Neural cell (in vitro differentiated cells): Measurements from ENCODE around the gene COL23A1. TPM values are rescaled to one million over a fixed set of nuclear protein-coding genes. Genes with fewer than 3 reads are reported as not detected.
"Not testable (repeated sequence)": the region's sequence is repeated elsewhere in the genome, so short reads cannot be mapped to it uniquely, and the experiment has no call there.

Experiments
- H2AFZ ChIP-seq: fragments of 200-600, 300-800 bp; sonication (generic), shearing (Covaris generic); 2 replicates; pipeline ENCODE4 v1.6.0; 2014; ENCODE audit warnings: low read depth, mild to moderate bottlenecking, antibody characterized with exemption, low read length, moderate library complexity
- H3F3A ChIP-seq: fragments of 200-600 bp; shearing (Covaris generic); 2 replicates; pipeline ENCODE4 v1.6.1; 2016; ENCODE audit warnings: mild to moderate bottlenecking, moderate library complexity, mixed read lengths, antibody characterized with exemption, low read length; ENCODE audit not compliant: insufficient read depth, poor library complexity, severe bottlenecking
- H3K27ac ChIP-seq: fragments of 200-600, 300-800 bp; sonication (generic), shearing (Covaris generic); 2 replicates; pipeline ENCODE4 v1.5.1; 2014; ENCODE audit warnings: mild to moderate bottlenecking, low read length, moderate library complexity
- H3K27me3 ChIP-seq: fragments of 300-800, 200-600 bp; sonication (generic), shearing (Covaris generic); 2 replicates; pipeline ENCODE4 v1.6.0; 2014; ENCODE audit warnings: mild to moderate bottlenecking, low read depth, low read length, moderate library complexity; ENCODE audit not compliant: insufficient read depth
- H3K36me3 ChIP-seq: fragments of 300-800, 200-600 bp; sonication (generic), shearing (Covaris generic); 2 replicates; pipeline ENCODE4 v1.5.1; 2014; ENCODE audit warnings: mild to moderate bottlenecking, antibody characterized with exemption, low read length, moderate library complexity; ENCODE audit not compliant: insufficient read depth
- H3K4me2 ChIP-seq: fragments of 300-800, 200-600 bp; sonication (generic), shearing (Covaris generic); 2 replicates; pipeline ENCODE4 v1.6.0; 2014; ENCODE audit warnings: mild to moderate bottlenecking, low read length
- H3K4me3 ChIP-seq: fragments of 300-800, 200-600 bp; sonication (generic), shearing (Covaris generic); 2 replicates; pipeline ENCODE4 v1.5.1; 2014; ENCODE audit warnings: mild to moderate bottlenecking, low read length, moderate library complexity
- H3K79me2 ChIP-seq: fragments of 200-600 bp; shearing (Covaris generic); replicated peaks from 2 replicates; pipeline ENCODE4 v1.6.0; 2014; ENCODE audit warnings: mild to moderate bottlenecking, low read length, moderate library complexity; ENCODE audit not compliant: insufficient read depth
- H3K9ac ChIP-seq: fragments of 300-800, 200-600 bp; sonication (generic), shearing (Covaris generic); 2 replicates; pipeline ENCODE4 v1.6.1; 2016; ENCODE audit warnings: mild to moderate bottlenecking, low read length, mixed read lengths
- H3K9me2 ChIP-seq: fragments of 200-600 bp; shearing (Covaris generic); 2 replicates; pipeline ENCODE4 v1.6.1; 2016; ENCODE audit warnings: mild to moderate bottlenecking, low read length, mixed read lengths; ENCODE audit not compliant: insufficient read depth
- H3K9me3 ChIP-seq: fragments of 200-600, 300-800 bp; sonication (generic), shearing (Covaris generic); 2 replicates; pipeline ENCODE4 v1.6.1; 2016; ENCODE audit warnings: mild to moderate bottlenecking, mixed run types, low read length, moderate library complexity, mixed read lengths
- H4K20me1 ChIP-seq: fragments of 200-600 bp; shearing (Covaris generic); 2 replicates; pipeline ENCODE4 v1.6.1; 2016; ENCODE audit warnings: mild to moderate bottlenecking, mixed run types; ENCODE audit not compliant: insufficient read depth
- EP300 ChIP-seq: fragments of 450-650 bp; conservative IDR thresholded peaks from 2 replicates; pipeline ENCODE4 v1.6.1; 2014; ENCODE audit warnings: antibody characterized with exemption, mild to moderate bottlenecking, moderate library complexity; ENCODE audit not compliant: poor library complexity, severe bottlenecking
- EZH2 ChIP-seq: fragments of 200-600, 300-800 bp; shearing (Covaris generic), sonication (generic); IDR thresholded peaks from 2 replicates; pipeline ENCODE4 v1.6.1; 2014; ENCODE audit warnings: antibody characterized with exemption, low read length, borderline replicate concordance, mild to moderate bottlenecking; ENCODE audit not compliant: insufficient read depth, poor library complexity, severe bottlenecking
- MXI1 ChIP-seq: fragments of 450-650 bp; conservative IDR thresholded peaks from 2 replicates; pipeline ENCODE4 v1.6.1; 2014; ENCODE audit warnings: antibody characterized with exemption, mild to moderate bottlenecking; ENCODE audit not compliant: poor library complexity, severe bottlenecking
- POLR2AphosphoS5 ChIP-seq: IDR thresholded peaks from 2 replicates; pipeline ENCODE4 v1.6.1; 2012
- RAD21 ChIP-seq: fragments of 450-650 bp; conservative IDR thresholded peaks from 2 replicates; pipeline ENCODE4 v1.6.1; 2014; ENCODE audit warnings: antibody characterized with exemption, mild to moderate bottlenecking, moderate library complexity
- SMC3 ChIP-seq: fragments of 450-650 bp; conservative IDR thresholded peaks from 2 replicates; pipeline ENCODE4 v1.6.1; 2014; ENCODE audit warnings: antibody characterized with exemption, mild to moderate bottlenecking, moderate library complexity; ENCODE audit not compliant: poor library complexity
- TAF1 ChIP-seq: IDR thresholded peaks from 2 replicates; pipeline ENCODE4 v1.6.1; 2012; ENCODE audit warnings: low read depth
- polyA plus RNA-seq: library from polyadenylated mRNA; depleted of rRNA; stranded (reverse); fragments of >200 nt; gene quantifications from 2 replicates; pipeline ENCODE4 v1.2.3, GENCODE V29; 2014
- TF ChIP-seq, protein P1 (sequence below): IDR thresholded peaks from 2 replicates; pipeline ENCODE4 v1.6.1; 2012; ENCODE audit warnings: borderline replicate concordance
- TF ChIP-seq, protein P2 (sequence below): fragments of 450-650 bp; IDR thresholded peaks from 2 replicates; pipeline ENCODE4 v1.5.1; 2014; ENCODE audit warnings: antibody characterized with exemption, mild to moderate bottlenecking, moderate library complexity; ENCODE audit not compliant: poor library complexity, severe bottlenecking

The COL23A1 gene
- polyA plus RNA-seq, 1 donor from 2014 or later, result not detected

DNA sequence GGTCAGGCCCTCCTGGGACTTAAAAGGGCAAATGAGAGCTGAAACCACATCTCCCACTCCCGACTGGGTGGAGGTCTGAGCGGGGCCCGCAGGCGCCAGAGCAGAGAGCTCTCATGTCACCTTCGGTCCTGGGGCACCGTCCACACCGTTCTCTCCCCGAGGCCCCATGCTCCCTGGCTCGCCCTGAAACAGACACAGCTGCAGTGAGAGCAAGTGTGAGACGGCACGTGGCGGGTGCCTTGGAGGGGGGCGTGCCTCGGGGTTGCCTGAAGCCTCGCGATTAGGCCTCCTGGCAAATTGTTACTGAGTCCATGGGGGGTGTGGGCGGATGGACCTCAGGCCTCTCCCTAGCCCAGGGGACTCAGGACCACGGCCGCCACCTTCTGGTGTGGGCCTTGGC lies 333.4 kb downstream of the COL23A1 start:
- no peak overlapping the region for H3K9ac ChIP-seq
- H3K79me2 ChIP-seq, result no peaks in the 10 kb centered on the region
- H3K4me2 ChIP-seq, result no peak overlapping the region
- H4K20me1 ChIP-seq, result no peaks in the 10 kb centered on the region
- no peaks in the 10 kb centered on the region for H3K9me3 ChIP-seq
- no peak overlapping the region for H3K4me3 ChIP-seq
- TF ChIP-seq RAD21 (no peak), SMC3 (no peak), EZH2 (no peak), TAF1 (no peak), MXI1 (no peak)
- TF ChIP-seq, protein P1, sequence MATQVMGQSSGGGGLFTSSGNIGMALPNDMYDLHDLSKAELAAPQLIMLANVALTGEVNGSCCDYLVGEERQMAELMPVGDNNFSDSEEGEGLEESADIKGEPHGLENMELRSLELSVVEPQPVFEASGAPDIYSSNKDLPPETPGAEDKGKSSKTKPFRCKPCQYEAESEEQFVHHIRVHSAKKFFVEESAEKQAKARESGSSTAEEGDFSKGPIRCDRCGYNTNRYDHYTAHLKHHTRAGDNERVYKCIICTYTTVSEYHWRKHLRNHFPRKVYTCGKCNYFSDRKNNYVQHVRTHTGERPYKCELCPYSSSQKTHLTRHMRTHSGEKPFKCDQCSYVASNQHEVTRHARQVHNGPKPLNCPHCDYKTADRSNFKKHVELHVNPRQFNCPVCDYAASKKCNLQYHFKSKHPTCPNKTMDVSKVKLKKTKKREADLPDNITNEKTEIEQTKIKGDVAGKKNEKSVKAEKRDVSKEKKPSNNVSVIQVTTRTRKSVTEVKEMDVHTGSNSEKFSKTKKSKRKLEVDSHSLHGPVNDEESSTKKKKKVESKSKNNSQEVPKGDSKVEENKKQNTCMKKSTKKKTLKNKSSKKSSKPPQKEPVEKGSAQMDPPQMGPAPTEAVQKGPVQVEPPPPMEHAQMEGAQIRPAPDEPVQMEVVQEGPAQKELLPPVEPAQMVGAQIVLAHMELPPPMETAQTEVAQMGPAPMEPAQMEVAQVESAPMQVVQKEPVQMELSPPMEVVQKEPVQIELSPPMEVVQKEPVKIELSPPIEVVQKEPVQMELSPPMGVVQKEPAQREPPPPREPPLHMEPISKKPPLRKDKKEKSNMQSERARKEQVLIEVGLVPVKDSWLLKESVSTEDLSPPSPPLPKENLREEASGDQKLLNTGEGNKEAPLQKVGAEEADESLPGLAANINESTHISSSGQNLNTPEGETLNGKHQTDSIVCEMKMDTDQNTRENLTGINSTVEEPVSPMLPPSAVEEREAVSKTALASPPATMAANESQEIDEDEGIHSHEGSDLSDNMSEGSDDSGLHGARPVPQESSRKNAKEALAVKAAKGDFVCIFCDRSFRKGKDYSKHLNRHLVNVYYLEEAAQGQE, result no peak
- no peaks in the 10 kb centered on the region for H3K27me3 ChIP-seq
- no peaks in the 10 kb centered on the region for H3K36me3 ChIP-seq
- no peak overlapping the region for H3K27ac ChIP-seq
- no peaks in the 10 kb centered on the region for H3K9me2 ChIP-seq
- no peaks in the 10 kb centered on the region for H3F3A ChIP-seq
- H2AFZ ChIP-seq, result no peak overlapping the region

DNA sequence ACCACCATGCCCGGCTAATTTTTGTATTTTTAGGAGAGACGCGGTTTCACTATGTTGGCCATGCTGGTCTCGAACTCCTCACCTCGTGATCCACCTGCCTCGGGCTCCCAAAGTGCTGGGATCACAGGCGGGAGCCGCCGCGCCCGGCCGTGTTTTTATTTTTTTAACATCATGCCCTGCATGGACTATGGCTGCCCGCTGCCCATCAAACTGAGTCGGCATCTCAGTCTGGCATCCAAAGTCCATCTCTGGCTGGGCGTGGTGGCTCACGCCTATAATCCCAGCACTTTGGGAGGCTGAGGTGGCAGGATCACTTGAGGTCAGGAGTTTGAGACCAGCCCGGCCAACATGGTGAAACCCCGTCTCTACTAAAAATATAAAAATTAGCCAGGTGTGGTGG lies 336.6 kb downstream of the COL23A1 start:
- not testable (repeated sequence) for H3K9me2 ChIP-seq, H3K9me3 ChIP-seq, H3K79me2 ChIP-seq, H3K4me2 ChIP-seq, H2AFZ ChIP-seq, H3K36me3 ChIP-seq, H3K4me3 ChIP-seq, H3F3A ChIP-seq, H3K27me3 ChIP-seq, H3K9ac ChIP-seq, H3K27ac ChIP-seq, H4K20me1 ChIP-seq

DNA sequence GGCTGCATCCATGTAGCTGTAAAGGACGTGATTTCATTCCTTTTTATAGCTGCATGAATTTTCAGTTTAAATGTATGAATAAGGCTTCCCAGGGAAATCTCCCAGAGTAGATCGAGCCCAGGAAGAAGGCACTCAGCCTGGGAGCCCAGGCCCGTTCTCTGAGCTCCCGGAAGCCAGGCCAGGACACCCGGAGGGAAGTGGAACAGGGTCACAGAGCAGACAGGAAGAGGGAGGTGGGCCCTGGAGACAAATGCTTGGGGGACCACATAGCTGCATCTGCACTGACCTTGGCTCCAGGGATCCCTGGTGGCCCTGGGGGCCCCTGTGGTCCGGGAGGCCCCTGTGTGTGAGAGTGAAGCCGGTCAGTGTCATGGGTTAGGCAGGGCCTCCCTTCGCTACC lies 337.9 kb downstream of the COL23A1 start:
- Histone ChIP-seq H3K9me2 (no peaks in the 10 kb centered on the region), H3K27me3 (no peaks in the 10 kb centered on the region)
- TF ChIP-seq TAF1, result no peak
- TF ChIP-seq SMC3, result no peak
- TF ChIP-seq EP300, result no peak
- no peak for TF ChIP-seq POLR2AphosphoS5
- no peak for TF ChIP-seq RAD21
- TF ChIP-seq, protein P1, result no peak
- TF ChIP-seq EZH2, result no peak
- TF ChIP-seq MXI1, result no peak
- TF ChIP-seq, protein P2, sequence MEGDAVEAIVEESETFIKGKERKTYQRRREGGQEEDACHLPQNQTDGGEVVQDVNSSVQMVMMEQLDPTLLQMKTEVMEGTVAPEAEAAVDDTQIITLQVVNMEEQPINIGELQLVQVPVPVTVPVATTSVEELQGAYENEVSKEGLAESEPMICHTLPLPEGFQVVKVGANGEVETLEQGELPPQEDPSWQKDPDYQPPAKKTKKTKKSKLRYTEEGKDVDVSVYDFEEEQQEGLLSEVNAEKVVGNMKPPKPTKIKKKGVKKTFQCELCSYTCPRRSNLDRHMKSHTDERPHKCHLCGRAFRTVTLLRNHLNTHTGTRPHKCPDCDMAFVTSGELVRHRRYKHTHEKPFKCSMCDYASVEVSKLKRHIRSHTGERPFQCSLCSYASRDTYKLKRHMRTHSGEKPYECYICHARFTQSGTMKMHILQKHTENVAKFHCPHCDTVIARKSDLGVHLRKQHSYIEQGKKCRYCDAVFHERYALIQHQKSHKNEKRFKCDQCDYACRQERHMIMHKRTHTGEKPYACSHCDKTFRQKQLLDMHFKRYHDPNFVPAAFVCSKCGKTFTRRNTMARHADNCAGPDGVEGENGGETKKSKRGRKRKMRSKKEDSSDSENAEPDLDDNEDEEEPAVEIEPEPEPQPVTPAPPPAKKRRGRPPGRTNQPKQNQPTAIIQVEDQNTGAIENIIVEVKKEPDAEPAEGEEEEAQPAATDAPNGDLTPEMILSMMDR, result no peak

More for the DNA sequence above, 337.9 kb downstream of the COL23A1 start:
- no peak overlapping the region for H3K4me3 ChIP-seq
- H3K9ac ChIP-seq, result no peak overlapping the region
- H2AFZ ChIP-seq, result no peak overlapping the region
- no peaks in the 10 kb centered on the region for H4K20me1 ChIP-seq
- no peak overlapping the region for H3K27ac ChIP-seq
- no peaks in the 10 kb centered on the region for H3F3A ChIP-seq
- H3K36me3 ChIP-seq, result no peaks in the 10 kb centered on the region
- H3K9me3 ChIP-seq, result no peaks in the 10 kb centered on the region
- H3K79me2 ChIP-seq, result no peaks in the 10 kb centered on the region
- H3K4me2 ChIP-seq, result no peak overlapping the region
